Esophagus squamous epithelium (tissue), 5 donors: ENCODE results near the gene FHIT. TPM values are rescaled to one million over a fixed set of nuclear protein-coding genes. Genes with fewer than 3 reads are reported as not detected.
A peak's percentile ranks its signal among the peaks of the same experiment; 100 is the strongest.

Source experiments
- DNase-seq: peaks from one replicate; lab custom pipeline; 2025; lab: John Stamatoyannopoulos, UW
- H3K27ac ChIP-seq, 4 donors: fragments of 200-600 bp; sonication (generic); one replicate each; pipeline ENCODE4 v1.5.1; 2016 to 2019; ENCODE audit warnings: mild to moderate bottlenecking in 1 of 4
- H3K27me3 ChIP-seq, 4 donors: fragments of 200-600 bp; sonication (generic); 1 replicate in 3 of 4; 2 replicates in 1 of 4; pipeline versions ENCODE4 v1.5.1 to v1.6.0; 2017 to 2021; ENCODE audit warnings: antibody characterized with exemption in 1 of 4
- H3K36me3 ChIP-seq, 3 donors: fragments of 200-600 bp; sonication (generic); one replicate each; pipeline ENCODE4 v1.5.1; 2016 to 2019
- H3K4me1 ChIP-seq, 3 donors: fragments of 200-600 bp; sonication (generic); one replicate each; pipeline ENCODE4 v1.5.1; 2017 to 2019
- H3K4me3 ChIP-seq, 4 donors: fragments of 200-600 bp; sonication (generic); 1 replicate in 3 of 4; 2 replicates in 1 of 4; pipeline ENCODE4 v1.5.1; 2016 to 2019; ENCODE audit warnings: mild to moderate bottlenecking in 2 of 4, moderate library complexity in 1 of 4
- H3K9me3 ChIP-seq, 3 donors: fragments of 200-600 bp; sonication (generic); one replicate each; pipeline ENCODE4 v1.5.1; 2016 to 2019
- POLR2A ChIP-seq, 4 donors: fragments of 450-650 bp; IDR thresholded peaks; one replicate each; pipeline ENCODE4 v1.6.1; 2017; ENCODE audit warnings: antibody characterized with exemption in 4 of 4, mild to moderate bottlenecking in 4 of 4, moderate library complexity in 3 of 4
- WGBS, 2 donors: methylation state at CpG; one replicate each; pipeline ENCODE4 v1.1.5; 2018; 5-methylcytosine and 5-hydroxymethylcytosine counted together
- intact Hi-C: fragments of 100-400 bp; cut with DNase I; formaldehyde crosslinking; loops from one replicate; pipeline ENCODE4 v1.15.0; 2022
- total RNA-seq, 4 donors: library from RNA; depleted of rRNA; stranded (reverse); fragments of >200 nt; gene quantifications; one replicate each; pipeline ENCODE4 v1.1.0, GENCODE V29; 2016
- TF ChIP-seq, protein P1 (sequence below), 6 experiments: fragments of 450-650 bp in 4 of 6; fragments of 200-600 bp in 2 of 6; sonication (generic) in 2 of 6; IDR thresholded peaks; one replicate each; pipeline ENCODE4 v1.5.1; 2016 to 2019; ENCODE audit warnings: antibody characterized with exemption in 6 of 6, mild to moderate bottlenecking in 4 of 6, moderate library complexity in 4 of 6
- donor health status: DM: yes; HTN: yes; CAD: no.

Gene FHIT
- total RNA-seq, 4 donors from 2014 or later: 0.64 to 5.7 (median 3.1) TPM

DNA sequence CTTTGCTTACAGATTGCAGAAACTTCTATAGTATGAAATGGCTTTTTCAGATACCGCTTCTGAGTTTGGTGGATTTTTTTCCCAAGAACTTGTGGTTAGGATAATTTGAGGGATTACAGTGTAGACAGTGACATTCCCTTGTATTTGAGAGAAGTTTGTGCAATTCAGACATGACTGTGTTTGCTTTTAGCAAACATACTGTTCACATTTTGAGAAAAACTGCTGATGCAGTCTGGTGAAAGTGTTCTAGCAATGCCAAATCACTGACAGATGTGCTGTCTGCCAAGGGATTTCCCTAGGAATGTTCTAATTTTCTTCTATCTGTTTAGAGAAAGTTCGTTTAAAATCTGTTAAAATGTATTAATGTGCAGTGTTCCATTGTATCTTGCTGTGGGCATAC is 652.6 kb downstream of the FHIT start:
- intact Hi-C loops: no loop called here
- WGBS, 2 donors: 34 to 53% methylated on average over 2 of the region's 2 CpGs
- Histone ChIP-seq H3K36me3 (no peaks in the 10 kb centered on the region), H3K27me3 (no peaks in the 10 kb centered on the region), H3K27ac (no peak overlapping the region), H3K4me3 (no peak overlapping the region), H3K4me1 (peaks cover 0 to 19% (median 7%) of the 10 kb centered on the region in 3 donors), H3K9me3 (no peaks in the 10 kb centered on the region)
- TF ChIP-seq POLR2A (IDR thresholded peaks at IDR 0.05): no peak
- TF ChIP-seq, protein P1, sequence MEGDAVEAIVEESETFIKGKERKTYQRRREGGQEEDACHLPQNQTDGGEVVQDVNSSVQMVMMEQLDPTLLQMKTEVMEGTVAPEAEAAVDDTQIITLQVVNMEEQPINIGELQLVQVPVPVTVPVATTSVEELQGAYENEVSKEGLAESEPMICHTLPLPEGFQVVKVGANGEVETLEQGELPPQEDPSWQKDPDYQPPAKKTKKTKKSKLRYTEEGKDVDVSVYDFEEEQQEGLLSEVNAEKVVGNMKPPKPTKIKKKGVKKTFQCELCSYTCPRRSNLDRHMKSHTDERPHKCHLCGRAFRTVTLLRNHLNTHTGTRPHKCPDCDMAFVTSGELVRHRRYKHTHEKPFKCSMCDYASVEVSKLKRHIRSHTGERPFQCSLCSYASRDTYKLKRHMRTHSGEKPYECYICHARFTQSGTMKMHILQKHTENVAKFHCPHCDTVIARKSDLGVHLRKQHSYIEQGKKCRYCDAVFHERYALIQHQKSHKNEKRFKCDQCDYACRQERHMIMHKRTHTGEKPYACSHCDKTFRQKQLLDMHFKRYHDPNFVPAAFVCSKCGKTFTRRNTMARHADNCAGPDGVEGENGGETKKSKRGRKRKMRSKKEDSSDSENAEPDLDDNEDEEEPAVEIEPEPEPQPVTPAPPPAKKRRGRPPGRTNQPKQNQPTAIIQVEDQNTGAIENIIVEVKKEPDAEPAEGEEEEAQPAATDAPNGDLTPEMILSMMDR (IDR thresholded peaks at IDR 0.05): no peak
- DNase-seq: no peak

DNA sequence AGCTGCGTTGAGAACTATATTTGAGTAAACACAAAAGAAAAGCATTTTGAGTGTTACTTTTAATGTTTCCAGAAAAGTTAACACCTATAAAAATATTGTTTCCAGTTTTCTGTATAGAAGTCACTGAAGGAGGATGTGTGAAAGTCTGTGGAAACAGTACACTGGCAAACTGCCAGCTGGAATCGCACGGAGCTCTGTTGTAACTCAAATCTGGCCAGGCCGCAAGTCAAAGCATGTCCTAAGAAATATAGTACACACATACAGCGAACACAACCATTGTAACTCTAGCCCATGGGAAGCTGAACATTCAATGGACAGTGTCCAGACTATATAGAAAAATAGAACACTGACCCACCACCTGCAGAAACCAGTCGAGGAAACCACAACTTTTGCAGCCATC is 657.2 kb downstream of the FHIT start:
- no peak for TF ChIP-seq POLR2A (IDR thresholded peaks at IDR 0.05)
- TF ChIP-seq, protein P1 (IDR thresholded peaks at IDR 0.05): no peak
- Histone ChIP-seq H3K27me3 (no peaks in the 10 kb centered on the region), H3K4me1 (peaks cover 0 to 36% (median 7%) of the 10 kb centered on the region in 3 donors), H3K9me3 (no peaks in the 10 kb centered on the region), H3K4me3 (no peak overlapping the region), H3K36me3 (no peaks in the 10 kb centered on the region), H3K27ac (no peak overlapping the region)
- WGBS, 2 donors: 10 to 18% methylated on average over 6 of the region's 6 CpGs
- intact Hi-C loops: no loop called here
- no peak for DNase-seq

DNA sequence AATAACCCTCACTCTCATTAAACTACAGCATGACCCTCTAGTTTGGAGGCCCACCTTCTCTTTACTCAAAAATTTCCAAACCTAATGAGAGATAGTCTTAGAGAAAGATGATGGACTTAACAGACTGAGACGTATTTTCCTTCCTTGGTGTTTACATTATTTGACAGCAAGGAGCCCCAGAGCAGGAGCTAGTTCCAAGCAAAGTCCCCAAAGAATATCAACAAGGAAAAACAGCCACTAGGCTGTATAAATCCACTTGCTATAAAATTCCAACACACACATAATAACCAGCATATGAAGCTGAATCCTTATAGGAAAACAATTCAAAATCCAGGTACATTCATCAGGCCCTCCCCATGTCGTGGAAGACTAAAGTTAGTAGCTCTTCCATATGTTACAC is 660.0 kb downstream of the FHIT start:
- Histone ChIP-seq H3K4me3 (no peak overlapping the region), H3K27ac (no peak overlapping the region), H3K36me3 (no peaks in the 10 kb centered on the region), H3K9me3 (no peaks in the 10 kb centered on the region), H3K4me1 (peaks cover 0 to 38% (median 10%) of the 10 kb centered on the region in 3 donors), H3K27me3 (no peaks in the 10 kb centered on the region)
- intact Hi-C loops: no loop called here
- 78 to 87% methylated on average over 2 of the region's 2 CpGs for WGBS, 2 donors
- TF ChIP-seq POLR2A (IDR thresholded peaks at IDR 0.05): no peak
- TF ChIP-seq, protein P1 (IDR thresholded peaks at IDR 0.05): no peak
- no peak for DNase-seq

DNA sequence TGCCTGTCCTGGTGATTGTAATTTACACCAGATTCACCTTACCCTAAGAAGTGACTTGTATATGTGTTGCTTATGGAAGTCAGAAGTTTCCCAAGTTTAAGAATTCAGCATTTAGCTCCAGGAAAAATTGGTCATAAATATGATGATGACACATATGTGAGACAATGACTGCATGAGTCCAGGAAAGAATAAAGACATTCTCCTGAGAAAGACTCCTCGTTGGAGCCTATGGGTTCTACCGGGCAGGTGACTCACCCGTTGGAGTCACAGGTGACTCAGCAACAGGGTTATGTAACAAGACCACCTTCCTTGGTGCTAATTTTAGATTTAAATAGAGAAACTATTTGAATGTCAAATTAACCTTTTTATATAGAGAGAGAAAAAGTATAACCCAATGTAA is 662.4 kb downstream of the FHIT start:
- H3K9me3 ChIP-seq: no peaks in the 10 kb centered on the region
- H3K27me3 ChIP-seq: no peaks in the 10 kb centered on the region
- H3K36me3 ChIP-seq: no peaks in the 10 kb centered on the region
- H3K4me1 ChIP-seq: peaks cover 0 to 27% (median 3%) of the 10 kb centered on the region in 3 donors
- WGBS, 2 donors: 20 to 56% methylated on average over 3 of the region's 3 CpGs
- TF ChIP-seq, protein P1 (IDR thresholded peaks at IDR 0.05): no peak
- no peak for TF ChIP-seq POLR2A (IDR thresholded peaks at IDR 0.05)
- no peak for DNase-seq
- H3K4me3 ChIP-seq: no peak overlapping the region
- peak overlapping the region in 2 of 4 donors; percentile 2 to 9 for H3K27ac ChIP-seq
- intact Hi-C loops: no loop called here

DNA sequence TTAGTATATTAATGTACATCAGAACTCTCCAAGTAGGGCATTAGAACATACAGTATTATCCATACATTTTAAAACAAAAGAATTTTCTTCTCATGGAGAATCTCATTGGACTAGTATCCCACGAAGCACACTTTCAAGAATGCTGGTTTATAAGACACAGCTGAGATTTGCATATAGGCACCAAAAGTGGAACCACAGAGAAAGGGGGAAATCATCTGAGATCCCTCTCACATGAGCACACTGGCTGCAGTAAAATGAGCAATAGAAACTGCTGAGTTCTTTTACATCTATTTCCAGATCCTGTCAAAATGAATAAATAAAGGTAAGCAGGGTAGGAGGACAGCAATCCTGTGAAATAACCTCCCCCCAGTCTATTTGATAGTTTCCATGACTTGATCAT is 665.3 kb downstream of the FHIT start:
- H3K27me3 ChIP-seq: no peaks in the 10 kb centered on the region
- H3K4me3 ChIP-seq: no peak overlapping the region
- no peak for TF ChIP-seq POLR2A (IDR thresholded peaks at IDR 0.05)
- TF ChIP-seq, protein P1 (IDR thresholded peaks at IDR 0.05): no peak
- H3K36me3 ChIP-seq: no peaks in the 10 kb centered on the region
- DNase-seq: no peak
- no peaks in the 10 kb centered on the region for H3K9me3 ChIP-seq
- 0 to 19% methylated on average over 1 of the region's 1 CpG for WGBS, 2 donors
- intact Hi-C loops: no loop called here
- no peak overlapping the region for H3K27ac ChIP-seq
- peaks cover 0 to 21% (median 3%) of the 10 kb centered on the region in 3 donors for H3K4me1 ChIP-seq
